Immature natural killer cell (primary cell): ENCODE results near the gene HRH3. TPM values are rescaled to one million over a fixed set of nuclear protein-coding genes. Genes with fewer than 3 reads are reported as not detected.

Experiments
- DNase-seq, 3 donors: peaks; one replicate each; pipeline ENCODE4 v3.0.0; 2022; ENCODE audit warnings: mixed read lengths in 1 of 3
- H3K27ac Mint-ChIP-seq, 6 donors: one replicate each; pipeline ENCODE4 v1.8.0; 2020; ENCODE audit warnings: mixed read lengths in 6 of 6, mild to moderate bottlenecking in 5 of 6, inconsistent platforms in 4 of 6, moderate library complexity in 3 of 6
- H3K27me3 Mint-ChIP-seq, 3 donors: one replicate each; pipeline ENCODE4 v1.8.0; 2020 to 2021; ENCODE audit warnings: low read depth in 3 of 3, mild to moderate bottlenecking in 3 of 3, mixed read lengths in 3 of 3, moderate library complexity in 3 of 3, inconsistent platforms in 1 of 3
- H3K36me3 Mint-ChIP-seq, 3 donors: one replicate each; pipeline ENCODE4 v1.8.0; 2020; ENCODE audit warnings: mixed read lengths in 3 of 3, inconsistent platforms in 2 of 3, mild to moderate bottlenecking in 2 of 3
- H3K4me1 Mint-ChIP-seq, 2 donors: one replicate each; pipeline ENCODE4 v1.8.0; 2020; ENCODE audit warnings: inconsistent platforms in 2 of 2, mild to moderate bottlenecking in 2 of 2, mixed read lengths in 2 of 2, moderate library complexity in 1 of 2
- H3K4me3 Mint-ChIP-seq, 5 donors: one replicate each; pipeline ENCODE4 v1.8.0; 2020; ENCODE audit warnings: mild to moderate bottlenecking in 5 of 5, mixed read lengths in 5 of 5, inconsistent platforms in 3 of 5, moderate library complexity in 3 of 5
- H3K9me3 Mint-ChIP-seq, 6 donors: one replicate each; pipeline ENCODE4 v1.8.0; 2020; ENCODE audit warnings: mild to moderate bottlenecking in 6 of 6, mixed read lengths in 6 of 6, inconsistent platforms in 4 of 6, moderate library complexity in 3 of 6
- polyA plus RNA-seq, 3 donors: library from polyadenylated mRNA; unstranded; fragments of 300-500 nt; fragmentation: Illumina TruSeq; gene quantifications; one replicate each; pipeline ENCODE4 v1.2.3, GENCODE V29; 2021

Gene HRH3
- polyA plus RNA-seq, 3 donors from 2014 or later: not detected

DNA sequence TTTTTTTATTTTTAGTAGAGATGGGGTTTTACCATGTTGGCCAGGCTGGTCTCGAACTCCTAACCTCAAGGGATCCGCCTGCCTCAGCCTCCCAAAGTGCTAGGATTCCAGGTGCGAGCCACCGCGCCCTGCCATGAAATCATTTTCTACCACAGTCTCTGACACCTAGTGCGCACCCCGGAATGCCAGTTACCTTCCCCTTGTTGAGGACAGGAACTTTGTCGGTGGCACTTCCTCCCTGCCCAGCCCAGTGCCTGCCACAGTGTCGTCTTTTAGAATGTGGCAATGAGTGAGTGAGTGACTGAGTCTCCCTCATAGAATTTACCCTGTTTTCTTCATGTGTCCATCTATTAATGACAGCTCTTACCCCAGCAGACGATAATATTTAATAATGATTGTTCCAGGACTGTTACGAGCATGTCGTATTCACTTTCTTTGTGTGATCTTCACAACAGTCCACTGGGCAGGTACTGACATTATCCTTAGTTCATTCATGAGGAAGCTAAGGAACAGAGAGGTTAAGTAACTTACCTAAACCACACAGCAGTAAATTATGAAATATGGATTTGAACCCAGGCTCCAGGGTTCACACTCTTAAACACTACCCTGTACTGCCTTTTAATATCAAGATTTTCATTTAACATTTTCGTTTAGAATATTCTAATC is 20.1 kb upstream of the HRH3 start:
- Mint-ChIP-seq H3K27ac (peak overlapping the region; percentile 4 to 88 (median 76)), H3K4me3 (peak overlapping the region; percentile 84 to 89 (median 88)), H3K27me3 (peaks cover 0 to 11% (median 0%) of the 10 kb centered on the region in 3 donors), H3K9me3 (no peaks in the 10 kb centered on the region), H3K4me1 (peaks cover 60 to 65% of the 10 kb centered on the region in 2 donors), H3K36me3 (peaks cover 0 to 4% (median 0%) of the 10 kb centered on the region in 3 donors)
- no peak for DNase-seq

DNA sequence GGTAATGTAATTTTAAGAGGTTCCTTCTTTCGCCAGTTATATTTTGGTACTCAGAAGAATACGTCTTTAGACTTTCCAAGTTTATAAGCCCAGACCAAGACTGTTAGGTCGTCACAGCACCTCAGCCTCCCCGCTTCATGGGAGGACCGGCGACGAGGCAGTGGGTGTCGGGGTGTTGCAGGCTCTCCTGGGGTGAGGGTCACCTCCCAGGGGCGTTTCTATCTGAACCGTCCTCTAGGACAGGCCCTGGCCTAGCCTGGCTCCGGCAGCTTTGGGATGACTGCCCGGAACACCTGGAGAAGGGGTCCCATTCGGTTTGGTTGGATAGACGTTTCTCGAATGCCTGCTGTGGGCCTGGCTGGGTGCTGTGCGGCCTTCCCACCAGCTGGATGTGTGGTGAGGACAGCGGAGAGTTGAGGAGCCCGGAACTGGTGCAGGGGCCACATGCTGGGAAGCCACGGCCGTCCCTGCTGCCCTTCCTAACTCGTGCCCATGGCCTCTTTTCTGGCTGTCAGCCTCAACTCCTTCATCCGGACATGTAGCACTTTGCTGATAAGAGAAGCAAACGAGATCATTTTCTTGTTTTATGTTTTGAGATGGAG is 19.3 kb upstream of the HRH3 start:
- H3K36me3 Mint-ChIP-seq: peaks cover 0 to 4% (median 0%) of the 10 kb centered on the region in 3 donors
- peaks cover 52 to 57% of the 10 kb centered on the region in 2 donors for H3K4me1 Mint-ChIP-seq
- H3K4me3 Mint-ChIP-seq: peak overlapping the region; percentile 84 to 89 (median 88)
- H3K27me3 Mint-ChIP-seq: peaks cover 0 to 4% (median 2%) of the 10 kb centered on the region in 3 donors
- H3K9me3 Mint-ChIP-seq: no peaks in the 10 kb centered on the region
- no peak for DNase-seq
- peak overlapping the region; percentile 70 to 91 (median 87) for H3K27ac Mint-ChIP-seq

DNA sequence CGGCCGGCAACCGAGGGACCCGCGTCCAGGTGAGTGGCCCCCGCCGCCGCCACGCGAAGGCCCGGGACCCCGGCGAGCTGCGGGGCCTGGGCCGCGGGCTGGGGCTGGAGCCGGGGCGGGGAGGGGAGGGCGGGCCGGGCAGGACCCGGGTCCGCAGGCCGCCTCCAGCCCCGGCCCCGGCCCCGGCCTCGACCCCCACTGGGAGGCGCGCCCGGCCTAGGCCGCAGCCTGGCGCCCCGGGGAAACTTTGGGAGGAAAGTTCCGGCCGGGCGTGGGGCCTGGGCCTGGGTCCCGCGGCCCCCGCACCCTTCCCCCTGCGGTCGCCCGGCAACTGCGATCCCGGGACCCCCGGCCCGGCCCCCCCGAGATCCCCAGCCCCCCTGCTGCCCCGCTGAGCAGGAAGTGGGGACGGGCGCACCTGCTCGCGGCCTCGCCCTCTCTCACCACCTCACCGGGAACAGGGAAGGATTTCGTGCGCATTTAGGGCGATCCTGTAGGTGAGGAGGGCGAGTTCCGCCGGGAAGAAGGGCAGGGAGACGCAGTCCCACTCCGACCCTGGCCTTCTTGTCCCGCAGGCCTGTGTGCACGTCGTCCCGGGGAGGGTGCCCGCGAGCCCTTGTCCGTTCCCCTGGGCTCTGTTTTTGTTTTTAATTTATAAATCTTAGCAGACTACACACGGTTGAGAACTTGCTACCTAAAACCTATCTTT is 18.6 kb upstream of the HRH3 start:
- Mint-ChIP-seq H3K4me3 (peak overlapping the region; percentile 84 to 89 (median 88)), H3K27ac (peak overlapping the region; percentile 70 to 91 (median 87)), H3K36me3 (peaks cover 0 to 4% (median 0%) of the 10 kb centered on the region in 3 donors), H3K9me3 (no peaks in the 10 kb centered on the region), H3K27me3 (peaks cover 0 to 2% (median 2%) of the 10 kb centered on the region in 3 donors), H3K4me1 (peaks cover 45 to 50% of the 10 kb centered on the region in 2 donors)
- DNase-seq: no peak

DNA sequence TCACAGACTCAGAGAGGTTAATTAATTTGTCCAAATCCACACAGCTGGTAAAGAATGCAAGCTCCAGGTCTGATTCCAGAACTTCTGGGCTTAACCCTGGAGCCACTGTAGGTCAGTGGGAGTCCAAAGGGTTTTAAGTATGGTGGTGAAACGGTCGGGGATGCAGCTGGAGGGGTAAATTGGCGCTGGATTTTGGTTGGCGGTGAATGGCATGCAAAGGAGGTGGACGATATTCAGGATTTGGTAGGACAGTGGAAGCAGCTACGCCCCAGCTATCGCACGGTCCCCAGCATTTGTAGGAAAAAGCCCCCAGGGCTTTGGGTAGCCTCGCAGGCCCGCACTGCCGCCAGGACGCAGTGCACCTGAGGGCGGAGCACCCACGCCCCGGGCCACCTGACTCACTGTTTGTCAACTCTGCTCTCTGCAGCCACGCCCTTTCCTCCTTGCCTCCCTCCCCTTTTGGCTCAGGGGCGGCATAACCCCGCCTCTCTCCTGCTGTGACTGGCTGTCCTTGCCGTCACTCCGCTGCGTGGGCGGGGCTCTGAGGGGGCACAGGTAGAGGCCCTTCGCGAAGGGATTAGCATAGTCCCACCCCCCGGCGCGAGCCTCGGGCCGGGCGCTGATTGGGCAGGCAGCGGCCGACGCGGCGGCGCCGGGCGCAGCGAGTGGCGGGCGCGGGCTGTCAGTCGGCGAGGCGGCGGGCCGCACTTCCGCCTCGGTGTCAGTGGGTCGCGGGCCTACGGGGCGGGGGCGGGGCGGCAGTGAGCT is 17.9 kb upstream of the HRH3 start, which contains the start of gene OSBPL2:
TSS of gene OSBPL2 (plus strand) at position 721 of the 768 bp plus-strand sequence. CDS start 17,664 bp downstream, outside the sequence.
- no peaks in the 10 kb centered on the region for H3K9me3 Mint-ChIP-seq
- peak within 1 kb of the TSS; percentile 88 to 89 (median 89) for H3K4me3 Mint-ChIP-seq
- peak within 1 kb of the TSS; percentile 87 to 93 (median 90) for H3K27ac Mint-ChIP-seq
- peaks cover 0 to 4% (median 0%) of the 10 kb centered on the region in 3 donors for H3K36me3 Mint-ChIP-seq
- peak; percentile 100 for DNase-seq
- H3K27me3 Mint-ChIP-seq: peaks cover 0 to 2% (median 2%) of the 10 kb centered on the region in 3 donors
- H3K4me1 Mint-ChIP-seq: peaks cover 44 to 46% of the 10 kb centered on the region in 2 donors

DNA sequence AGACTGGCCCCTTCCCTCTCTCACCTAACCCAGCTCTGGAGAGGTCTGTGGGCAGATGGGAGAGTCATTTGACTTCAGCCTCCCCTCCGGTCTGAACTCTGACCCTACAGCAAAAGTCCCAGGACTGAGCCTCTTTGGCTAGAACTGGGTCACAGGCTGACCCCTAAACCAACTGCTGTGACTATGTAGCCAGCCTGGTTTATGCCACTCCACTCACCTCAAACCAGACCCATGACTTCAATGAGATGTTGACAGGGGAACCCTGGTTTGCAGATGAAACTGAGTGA is 17.4 kb upstream of the HRH3 start:
- no peaks in the 10 kb centered on the region for H3K9me3 Mint-ChIP-seq
- H3K4me1 Mint-ChIP-seq: peaks cover 39 to 41% of the 10 kb centered on the region in 2 donors
- H3K27ac Mint-ChIP-seq: peak overlapping the region; percentile 75 to 93 (median 89)
- H3K36me3 Mint-ChIP-seq: peaks cover 0 to 4% (median 0%) of the 10 kb centered on the region in 3 donors
- peaks cover 0 to 2% (median 2%) of the 10 kb centered on the region in 3 donors for H3K27me3 Mint-ChIP-seq
- DNase-seq: no peak
- peak overlapping the region; percentile 82 to 89 (median 88) for H3K4me3 Mint-ChIP-seq

DNA sequence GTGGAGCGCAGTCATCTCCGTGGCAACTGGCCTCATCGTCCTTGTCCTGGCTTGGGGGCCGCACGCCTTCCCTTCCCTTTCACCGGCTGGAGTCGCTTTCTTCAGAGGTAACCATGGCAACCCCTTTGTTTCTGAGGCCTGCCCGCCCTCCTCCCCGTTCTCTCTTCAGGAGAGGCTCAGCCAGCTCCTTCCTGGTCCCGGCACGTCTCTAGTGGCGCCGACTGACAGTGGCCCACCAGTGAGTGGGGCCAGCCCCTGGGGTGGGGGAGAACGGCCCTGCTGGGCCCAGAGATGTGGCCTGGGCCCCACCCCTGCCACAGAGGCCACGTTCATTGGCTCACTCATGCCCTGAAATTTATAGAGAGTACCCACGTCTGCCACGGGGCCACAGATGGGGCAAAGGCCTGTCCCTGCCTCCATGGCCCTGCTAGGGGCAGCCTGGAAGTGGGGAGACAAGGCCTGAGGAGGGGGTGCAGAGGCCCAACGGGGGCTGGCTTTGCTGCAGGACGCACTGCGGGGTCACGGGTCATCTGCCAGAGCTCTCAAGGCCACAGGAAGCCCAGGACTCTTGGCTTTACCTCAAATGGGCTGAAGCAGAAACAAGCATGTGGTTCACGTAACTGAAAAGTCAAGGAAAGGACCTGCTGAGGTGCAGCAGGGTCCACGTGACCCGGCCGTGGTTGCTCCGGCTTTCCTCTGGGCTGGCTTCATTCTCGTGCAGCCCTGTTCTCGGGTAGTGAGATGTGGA is 16.9 kb upstream of the HRH3 start:
- peaks cover 35 to 36% of the 10 kb centered on the region in 2 donors for H3K4me1 Mint-ChIP-seq
- H3K27ac Mint-ChIP-seq: peak overlapping the region in 1 of 6 donors; percentile 91
- H3K9me3 Mint-ChIP-seq: no peaks in the 10 kb centered on the region
- no peak for DNase-seq
- H3K27me3 Mint-ChIP-seq: peaks cover 0 to 3% (median 2%) of the 10 kb centered on the region in 3 donors
- H3K4me3 Mint-ChIP-seq: no peak overlapping the region
- H3K36me3 Mint-ChIP-seq: peaks cover 0 to 4% (median 0%) of the 10 kb centered on the region in 3 donors

DNA sequence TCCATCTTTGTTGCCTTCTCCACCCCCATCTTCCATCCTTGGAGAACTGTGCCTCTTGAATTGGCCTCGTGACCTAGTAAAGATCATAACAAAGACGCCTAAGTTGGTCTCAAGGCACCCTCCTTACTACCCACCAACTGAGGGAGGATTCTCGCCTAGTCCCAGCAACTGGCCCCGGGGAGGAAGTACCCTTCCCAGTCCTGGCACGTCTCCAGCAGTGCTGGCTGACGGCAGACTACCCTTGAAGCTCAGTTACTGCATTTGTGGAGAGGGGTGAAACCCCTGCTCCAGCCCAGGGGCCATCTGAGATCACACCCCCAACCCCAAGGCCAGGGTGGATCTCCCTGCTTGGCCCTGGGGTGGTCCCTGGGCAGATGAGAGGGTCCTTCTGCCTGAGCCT is 16.1 kb upstream of the HRH3 start:
- Mint-ChIP-seq H3K27ac (no peak overlapping the region), H3K4me3 (no peak overlapping the region)

DNA sequence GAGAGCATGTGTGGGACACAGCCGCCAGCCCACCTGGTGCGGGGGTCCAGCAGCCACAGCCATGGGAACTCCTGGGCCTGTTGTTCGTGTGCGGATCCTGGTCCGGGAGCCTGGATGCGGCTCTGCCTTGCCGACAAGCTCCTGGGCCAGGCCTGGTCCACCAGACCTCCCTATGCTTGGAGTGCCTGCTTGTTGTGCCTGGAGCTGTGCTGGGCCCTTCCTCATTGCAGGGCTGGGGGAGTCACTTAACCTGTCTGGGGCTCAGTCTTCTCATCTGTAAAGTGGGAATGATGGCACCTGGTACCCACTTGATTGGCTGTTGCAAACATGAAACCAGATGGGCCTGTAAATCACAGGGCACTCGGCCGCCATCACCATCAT is 15.7 kb upstream of the HRH3 start:
- Mint-ChIP-seq H3K4me1 (peaks cover 24 to 26% of the 10 kb centered on the region in 2 donors), H3K27me3 (peaks cover 0 to 3% (median 2%) of the 10 kb centered on the region in 3 donors), H3K36me3 (peaks cover 0 to 4% (median 0%) of the 10 kb centered on the region in 3 donors), H3K4me3 (no peak overlapping the region), H3K9me3 (no peaks in the 10 kb centered on the region), H3K27ac (no peak overlapping the region)
- DNase-seq: no peak

More for the DNA sequence above, 16.1 kb upstream of the HRH3 start:
- Mint-ChIP-seq H3K36me3 (peaks cover 0 to 4% (median 0%) of the 10 kb centered on the region in 3 donors), H3K27me3 (peaks cover 0 to 3% (median 2%) of the 10 kb centered on the region in 3 donors), H3K4me1 (peaks cover 27 to 28% of the 10 kb centered on the region in 2 donors), H3K9me3 (no peaks in the 10 kb centered on the region)
- DNase-seq: no peak

DNA sequence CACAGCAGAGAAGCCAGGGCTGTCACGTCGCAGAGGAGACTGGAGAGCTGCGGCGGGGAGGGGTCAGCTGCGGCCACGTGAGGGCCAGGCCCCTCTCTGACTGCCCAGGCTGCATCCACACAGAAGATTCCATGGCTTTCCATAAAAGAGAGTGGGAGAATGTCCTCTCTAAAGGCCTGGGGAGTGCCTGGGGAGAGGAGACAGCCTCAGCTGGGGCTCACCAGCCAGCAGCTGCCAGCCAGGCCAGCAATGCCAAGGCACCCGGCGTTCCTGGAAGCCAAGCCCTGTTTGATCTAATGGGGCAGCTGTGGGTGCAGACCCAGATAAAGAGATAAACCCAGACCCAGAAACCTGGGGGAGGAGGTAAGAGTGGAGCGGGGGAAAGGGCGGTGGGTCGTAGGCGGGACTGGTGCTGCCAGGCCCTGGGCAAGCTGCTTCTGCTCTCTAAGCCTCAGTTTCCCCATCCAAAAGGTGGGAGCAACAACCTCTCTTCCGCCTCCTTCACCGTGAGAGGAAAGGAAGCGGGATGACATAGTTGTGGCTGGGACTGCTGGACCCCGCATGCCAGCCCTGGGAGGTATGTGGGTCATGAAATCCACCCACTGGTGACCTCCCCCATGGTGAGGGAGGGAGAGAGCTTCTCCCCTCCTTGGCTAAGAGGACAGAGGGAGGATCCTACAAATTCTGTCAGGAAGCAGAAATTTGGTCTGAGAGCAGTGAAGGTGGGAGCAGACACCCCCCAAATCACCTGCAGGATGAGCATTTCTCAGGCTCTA is 15.1 kb upstream of the HRH3 start:
- no peaks in the 10 kb centered on the region for H3K9me3 Mint-ChIP-seq
- H3K4me3 Mint-ChIP-seq: no peak overlapping the region
- no peak overlapping the region for H3K27ac Mint-ChIP-seq
- peaks cover 0 to 3% (median 2%) of the 10 kb centered on the region in 3 donors for H3K27me3 Mint-ChIP-seq
- H3K4me1 Mint-ChIP-seq: peaks cover 19 to 20% of the 10 kb centered on the region in 2 donors
- DNase-seq: no peak
- peaks cover 0 to 2% (median 0%) of the 10 kb centered on the region in 3 donors for H3K36me3 Mint-ChIP-seq

DNA sequence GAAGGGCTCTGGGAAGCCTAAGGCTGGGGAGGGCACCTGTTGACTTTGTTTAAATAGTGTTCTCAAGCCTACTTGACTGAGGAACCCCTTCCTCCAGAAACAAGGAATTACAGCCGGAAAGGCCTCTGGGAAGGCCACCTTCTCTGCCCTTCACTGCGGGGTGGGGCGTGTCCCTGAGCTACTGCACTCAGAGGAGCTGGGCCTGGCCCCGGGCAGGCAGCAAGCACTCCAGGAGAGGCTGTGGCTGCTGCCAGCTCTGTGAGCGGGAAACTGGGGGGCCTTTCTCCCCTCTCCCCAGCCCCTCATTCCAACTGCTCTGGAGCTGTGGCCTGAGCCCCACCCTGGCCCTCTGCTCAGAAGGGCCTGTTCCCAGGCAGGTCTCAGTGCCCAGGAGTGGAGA is 14.3 kb upstream of the HRH3 start:
- Mint-ChIP-seq H3K27ac (no peak overlapping the region), H3K36me3 (no peaks in the 10 kb centered on the region), H3K9me3 (no peaks in the 10 kb centered on the region), H3K4me3 (no peak overlapping the region), H3K4me1 (peaks cover 11% of the 10 kb centered on the region in 2 donors), H3K27me3 (peaks cover 0 to 3% (median 2%) of the 10 kb centered on the region in 3 donors)
- DNase-seq: no peak

DNA sequence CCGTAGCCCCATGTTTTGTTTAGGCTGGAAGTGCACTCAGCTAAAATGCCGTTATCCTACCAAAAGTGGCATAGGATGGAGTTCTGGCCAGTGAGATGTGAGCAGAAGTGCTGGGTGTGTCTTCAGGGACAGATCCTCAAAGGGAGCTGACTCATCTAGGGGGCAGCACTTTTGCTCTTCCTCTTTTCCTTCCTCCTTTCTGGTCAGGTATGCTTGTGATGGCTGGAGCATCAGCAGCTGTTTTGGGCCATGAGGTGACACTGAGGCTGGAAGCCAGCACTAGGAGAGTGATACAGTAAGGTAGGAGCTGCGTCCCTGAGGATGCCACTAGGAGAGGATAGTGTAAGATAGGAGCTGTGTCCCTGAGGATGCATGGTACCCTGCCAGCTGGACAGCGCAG is 13.6 kb upstream of the HRH3 start:
- no peak overlapping the region for H3K27ac Mint-ChIP-seq
- H3K4me3 Mint-ChIP-seq: no peak overlapping the region
- H3K9me3 Mint-ChIP-seq: no peaks in the 10 kb centered on the region
- H3K27me3 Mint-ChIP-seq: peaks cover 0 to 3% (median 2%) of the 10 kb centered on the region in 3 donors
- no peaks in the 10 kb centered on the region for H3K36me3 Mint-ChIP-seq
- H3K4me1 Mint-ChIP-seq: peaks cover 7% of the 10 kb centered on the region in 2 donors
- DNase-seq: no peak
